Activated CD4-positive, alpha-beta memory T cell treated with anti-CD3 and anti-CD28 coated beads, Interleukin-2, amount 10 ng/mL, durations not matched to agents 7 days and 5 days (primary cell): ENCODE results near the gene KIF3A. TPM values are rescaled to one million over a fixed set of nuclear protein-coding genes. Genes with fewer than 3 reads are reported as not detected.
A peak's percentile ranks its signal among the peaks of the same experiment; 100 is the strongest.

Source experiments
- CTCF ChIA-PET: fragments of 350-600 bp; sonication (Branson Sonifier 250); formaldehyde crosslinking; loops from one replicate; lab custom pipeline; 2021; ENCODE audit warnings: antibody characterized with exemption, inconsistent platforms; lab: Charles Lee
- POLR2A ChIA-PET: fragments of 350-600 bp; sonication (Branson Sonifier 250); formaldehyde crosslinking; loops from one replicate; lab custom pipeline; 2021; ENCODE audit warnings: antibody characterized with exemption; lab: Charles Lee
- DNase-seq: peaks from one replicate; pipeline ENCODE4 v3.0.0-alpha.2; 2020
- H3K27ac Mint-ChIP-seq: one replicate; pipeline ENCODE4 v1.8.0; 2021; ENCODE audit warnings: mild to moderate bottlenecking, mixed read lengths
- H3K27me3 Mint-ChIP-seq: one replicate; pipeline ENCODE4 v1.8.0; 2021; ENCODE audit warnings: mixed read lengths
- H3K36me3 Mint-ChIP-seq: one replicate; pipeline ENCODE4 v1.8.0; 2021; ENCODE audit warnings: low read depth, mixed read lengths
- H3K4me1 Mint-ChIP-seq: one replicate; pipeline ENCODE4 v1.8.0; 2021; ENCODE audit warnings: mixed read lengths
- H3K4me3 Mint-ChIP-seq: one replicate; pipeline ENCODE4 v1.8.0; 2021; ENCODE audit warnings: mild to moderate bottlenecking, mixed read lengths
- H3K9me3 Mint-ChIP-seq: one replicate; pipeline ENCODE4 v1.8.0; 2021; ENCODE audit warnings: mixed read lengths
- total RNA-seq, 2 experiments: library from RNA; stranded (reverse); gene quantifications; one replicate each; pipeline ENCODE4 v1.2.3, GENCODE V29; 2021

KIF3A gene
- total RNA-seq, 2 experiments from 2014 or later, result 16.2 to 19.3 TPM

GRCh38 chr5:132766020-132766805, 28.9 kb upstream of the KIF3A start:
- Mint-ChIP-seq H3K4me3 (no peak overlapping the region), H3K36me3 (peaks cover 7% of the 10 kb centered on the region), H3K4me1 (no peaks in the 10 kb centered on the region), H3K27ac (no peak overlapping the region), H3K9me3 (no peaks in the 10 kb centered on the region), H3K27me3 (no peaks in the 10 kb centered on the region)
- ChIA-PET POLR2A (interaction anchor here (0.9 kb wide), 1 partner anchor 11 kb away, joined by 3 read pairs; no protein-coding TSS in a partner anchor), CTCF (no interaction called here)
- DNase-seq, result no peak

GRCh38 chr5:132765311-132766019, 28.1 kb upstream of the KIF3A start:
- ChIA-PET CTCF (no interaction called here), POLR2A (interaction anchor here (0.9 kb wide), 1 partner anchor 11 kb away, joined by 3 read pairs; no protein-coding TSS in a partner anchor)
- H3K27ac Mint-ChIP-seq, result no peak overlapping the region
- no peaks in the 10 kb centered on the region for H3K27me3 Mint-ChIP-seq
- DNase-seq, result no peak
- H3K4me3 Mint-ChIP-seq, result no peak overlapping the region
- H3K9me3 Mint-ChIP-seq, result no peaks in the 10 kb centered on the region
- no peaks in the 10 kb centered on the region for H3K4me1 Mint-ChIP-seq
- peaks cover 7% of the 10 kb centered on the region for H3K36me3 Mint-ChIP-seq

GRCh38 chr5:132764671-132765238, 27.4 kb upstream of the KIF3A start:
- no peak for DNase-seq
- Mint-ChIP-seq H3K4me1 (no peaks in the 10 kb centered on the region), H3K27me3 (no peaks in the 10 kb centered on the region), H3K36me3 (peaks cover 7% of the 10 kb centered on the region), H3K27ac (no peak overlapping the region), H3K4me3 (no peak overlapping the region), H3K9me3 (no peaks in the 10 kb centered on the region)
- ChIA-PET CTCF (interaction anchor here (1.1 kb wide), 1 partner anchor 239 kb away, joined by 3 read pairs; no protein-coding TSS in a partner anchor), POLR2A (no interaction called here)

DNA sequence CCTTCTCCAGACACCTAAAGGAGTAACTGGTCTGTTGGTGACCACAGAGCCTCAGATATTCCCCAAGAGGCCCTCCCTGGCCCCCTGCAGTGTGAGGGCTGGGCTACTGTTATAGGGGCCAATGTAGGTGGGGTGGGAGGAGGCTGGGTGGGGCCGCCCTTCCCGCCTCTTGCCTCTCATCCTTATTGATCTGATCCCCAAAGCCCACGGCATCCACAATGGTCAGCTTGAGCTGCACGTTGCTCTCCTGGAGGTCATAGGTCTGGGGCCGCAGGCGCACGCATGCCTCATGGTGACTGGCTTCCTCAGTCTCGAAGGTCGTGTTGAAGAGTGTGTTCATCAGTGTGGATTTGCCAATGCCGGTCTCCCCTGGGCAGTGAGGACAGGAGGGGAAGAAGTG, 26.7 kb upstream of the KIF3A start:
- peaks cover 7% of the 10 kb centered on the region for H3K36me3 Mint-ChIP-seq
- no peaks in the 10 kb centered on the region for H3K9me3 Mint-ChIP-seq
- H3K27me3 Mint-ChIP-seq, result no peaks in the 10 kb centered on the region
- H3K4me1 Mint-ChIP-seq, result no peaks in the 10 kb centered on the region
- ChIA-PET CTCF (interaction anchor here (1.1 kb wide), 1 partner anchor 238 kb away, joined by 3 read pairs; no protein-coding TSS in a partner anchor), POLR2A (interaction anchor here (0.9 kb wide), 1 partner anchor 9 kb away, joined by 3 read pairs; no protein-coding TSS in a partner anchor)
- no peak overlapping the region for H3K27ac Mint-ChIP-seq
- no peak overlapping the region for H3K4me3 Mint-ChIP-seq
- no peak for DNase-seq

- ChIA-PET CTCF (interaction anchor here (1.1 kb wide), 1 partner anchor 237 kb away, joined by 3 read pairs; no protein-coding TSS in a partner anchor), POLR2A (interaction anchor here (0.9 kb wide), 1 partner anchor 10 kb away, joined by 3 read pairs; no protein-coding TSS in a partner anchor)
- DNase-seq, result no peak
- Mint-ChIP-seq H3K4me3 (no peak overlapping the region), H3K9me3 (no peaks in the 10 kb centered on the region), H3K27ac (no peak overlapping the region), H3K36me3 (peaks cover 7% of the 10 kb centered on the region), H3K27me3 (no peaks in the 10 kb centered on the region), H3K4me1 (no peaks in the 10 kb centered on the region)
These were observed 26.1 kb upstream of the KIF3A start for GRCh38 chr5:132763181-132764036.

DNA sequence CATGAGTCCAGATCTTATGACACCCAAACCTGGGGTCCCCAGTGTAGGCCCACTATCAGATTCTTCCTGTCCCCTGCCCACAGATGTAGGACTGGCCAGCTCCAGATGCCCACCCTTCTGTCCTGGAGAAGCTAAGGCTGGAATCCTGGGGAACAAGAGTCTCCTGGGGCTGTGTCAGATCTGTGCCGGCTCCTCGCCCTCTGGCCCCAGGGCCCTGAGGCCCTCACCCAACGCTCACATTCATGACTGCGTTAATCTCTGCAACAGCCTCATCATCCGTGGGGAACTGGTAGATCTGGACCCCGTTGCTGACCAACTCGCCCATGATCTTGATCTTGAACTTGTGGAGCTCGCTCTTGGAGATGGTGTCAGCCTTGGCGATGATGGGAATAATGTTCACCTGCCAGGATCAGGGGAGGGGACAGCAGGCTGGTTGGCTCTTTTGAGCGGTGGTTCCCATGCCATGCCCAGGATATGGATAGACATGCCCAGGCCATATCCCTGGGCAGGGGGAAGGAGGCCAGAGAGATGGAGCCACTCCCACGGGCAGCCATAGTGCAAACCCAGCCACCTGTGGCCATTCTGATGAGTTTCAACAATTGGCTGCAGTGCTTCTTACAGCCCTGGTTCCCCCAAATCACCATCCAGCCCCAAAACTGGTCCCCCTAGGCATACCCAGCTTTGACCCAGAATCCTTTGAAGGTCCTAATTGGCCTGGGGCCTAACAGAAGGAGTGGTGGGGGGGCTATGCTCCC, 25.1 kb upstream of the KIF3A start:
- H3K36me3 Mint-ChIP-seq, result peaks cover 7% of the 10 kb centered on the region
- no peaks in the 10 kb centered on the region for H3K4me1 Mint-ChIP-seq

GRCh38 chr5:132761321-132762240, 24.2 kb upstream of the KIF3A start:
- Mint-ChIP-seq H3K4me3 (no peak overlapping the region), H3K27ac (no peak overlapping the region), H3K9me3 (no peaks in the 10 kb centered on the region), H3K27me3 (no peaks in the 10 kb centered on the region), H3K36me3 (peaks cover 7% of the 10 kb centered on the region), H3K4me1 (no peaks in the 10 kb centered on the region)
- POLR2A ChIA-PET, result no interaction called here
- CTCF ChIA-PET, result interaction anchor here (1.2 kb wide), 1 partner anchor 11 kb away, joined by 3 read pairs; no protein-coding TSS in a partner anchor
- DNase-seq, result peak; percentile 11

More for the DNA sequence above, 25.1 kb upstream of the KIF3A start:
- Mint-ChIP-seq H3K27ac (no peak overlapping the region), H3K9me3 (no peaks in the 10 kb centered on the region), H3K27me3 (no peaks in the 10 kb centered on the region), H3K4me3 (no peak overlapping the region)
- ChIA-PET POLR2A (no interaction called here), CTCF (no interaction called here)
- DNase-seq, result peak; percentile 12

- ChIA-PET POLR2A (no interaction called here), CTCF (interaction anchor here (1.2 kb wide), 1 partner anchor 11 kb away, joined by 3 read pairs; no protein-coding TSS in a partner anchor)
- H3K27ac Mint-ChIP-seq, result no peak overlapping the region
- H3K9me3 Mint-ChIP-seq, result no peaks in the 10 kb centered on the region
- H3K27me3 Mint-ChIP-seq, result no peaks in the 10 kb centered on the region
- H3K36me3 Mint-ChIP-seq, result peaks cover 7% of the 10 kb centered on the region
- H3K4me3 Mint-ChIP-seq, result no peak overlapping the region
- peak; percentile 12 for DNase-seq
- no peaks in the 10 kb centered on the region for H3K4me1 Mint-ChIP-seq
These were observed 23.4 kb upstream of the KIF3A start for GRCh38 chr5:132760601-132761317.

- no peak for DNase-seq
- no peak overlapping the region for H3K4me3 Mint-ChIP-seq
- no peaks in the 10 kb centered on the region for H3K9me3 Mint-ChIP-seq
- no peaks in the 10 kb centered on the region for H3K27me3 Mint-ChIP-seq
- CTCF ChIA-PET, result no interaction called here
- H3K36me3 Mint-ChIP-seq, result peaks cover 7% of the 10 kb centered on the region
- peaks cover 4% of the 10 kb centered on the region for H3K4me1 Mint-ChIP-seq
- no peak overlapping the region for H3K27ac Mint-ChIP-seq
- POLR2A ChIA-PET, result no interaction called here
These were observed 22.7 kb upstream of the KIF3A start for GRCh38 chr5:132760049-132760420.

DNA sequence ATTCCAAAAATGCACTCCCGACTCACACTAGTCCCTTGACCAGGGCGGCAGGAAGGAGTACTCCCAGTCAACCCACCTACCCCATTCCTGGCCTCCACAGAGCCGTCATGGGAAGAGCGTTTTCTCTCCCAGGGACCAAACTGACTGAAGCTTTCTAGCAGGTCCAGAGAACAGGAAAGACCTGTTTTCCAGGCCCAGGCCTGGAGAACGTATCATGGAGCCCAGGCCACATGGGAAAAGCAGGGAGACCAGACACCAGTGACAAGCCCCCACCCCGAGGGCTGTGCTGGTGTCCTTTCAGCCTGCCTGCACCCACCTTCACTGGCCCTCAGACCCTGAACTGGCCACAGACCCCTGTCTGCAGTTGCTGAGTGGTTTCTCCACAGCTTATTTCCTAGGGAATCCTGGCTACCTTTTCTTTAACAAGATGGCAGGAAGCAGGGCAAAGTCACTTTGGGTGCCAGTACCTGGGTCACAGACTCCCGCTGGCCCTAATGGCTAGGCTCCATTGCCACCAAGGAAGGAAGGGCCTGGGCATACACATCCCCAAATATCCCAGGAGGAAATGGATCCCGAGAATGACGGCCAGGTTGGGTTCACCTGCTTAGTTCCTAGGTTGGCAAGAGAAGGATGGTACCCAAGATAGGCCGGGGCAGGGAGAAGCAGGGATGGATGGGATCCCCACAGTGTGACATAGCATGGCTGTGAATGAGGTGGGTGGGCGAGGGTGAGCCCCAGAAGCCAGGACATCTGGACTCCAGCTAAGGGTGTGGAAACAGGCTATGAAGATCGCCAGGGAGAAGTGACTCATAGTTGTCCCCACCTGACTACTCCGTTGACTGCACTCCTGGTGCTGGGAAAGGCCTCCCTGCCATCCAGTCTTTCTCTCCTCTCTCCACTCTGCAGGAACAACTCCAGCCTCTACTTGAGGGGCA, 22.0 kb upstream of the KIF3A start:
- CTCF ChIA-PET, result no interaction called here
- peaks cover 7% of the 10 kb centered on the region for H3K36me3 Mint-ChIP-seq
- DNase-seq, result no peak
- no peak overlapping the region for H3K27ac Mint-ChIP-seq
- H3K4me3 Mint-ChIP-seq, result no peak overlapping the region
- H3K27me3 Mint-ChIP-seq, result no peaks in the 10 kb centered on the region
- POLR2A ChIA-PET, result no interaction called here
- H3K4me1 Mint-ChIP-seq, result peaks cover 10% of the 10 kb centered on the region
- H3K9me3 Mint-ChIP-seq, result no peaks in the 10 kb centered on the region
